ENCODE measurements around the gene ABTB1. TPM values are rescaled to one million over a fixed set of nuclear protein-coding genes. Genes with fewer than 3 reads are reported as not detected.

The ABTB1 gene
- total and polyA plus RNA-seq, 7 donors: 18.0 to 75.3 (median 36.5) TPM

GRCh38 chr3:127674101-127674721 lies 1.5 kb downstream of the ABTB1 start:
- peak; percentile 48 for DNase-seq
- no peak for TF ChIP-seq POLR2A (IDR thresholded peaks at IDR 0.05)
- no peak for TF ChIP-seq POLR2AphosphoS5 (IDR thresholded peaks at IDR 0.05)
- TF ChIP-seq EP300 (IDR thresholded peaks at IDR 0.05): no peak
- TF ChIP-seq CTCF (IDR thresholded peaks at IDR 0.05): no peak
- Histone ChIP-seq H3K4me1 (peaks cover 0 to 34% (median 27%) of the 10 kb centered on the region in 4 donors), H3K4me3 (peak overlapping the region; percentile 81 to 100 (median 90)), H3K9me3 (no peaks in the 10 kb centered on the region), H3K27me3 (no peaks in the 10 kb centered on the region), H3K36me3 (peaks cover 9 to 45% (median 18%) of the 10 kb centered on the region in 4 donors), H3K27ac (peak overlapping the region; percentile 89 to 93 (median 92))
- intact Hi-C loops (cut with DNase I): loop anchor here (5.0 kb wide), 3 partner anchors 77 to 378 kb away; partner anchors contain the start of genes MCM2, MGLL and SEC61A1
- 81 to 83% methylated on average over 17 of the region's 17 CpGs for WGBS, 2 donors

- TF ChIP-seq POLR2AphosphoS5 (IDR thresholded peaks at IDR 0.05) (no peak), EP300 (IDR thresholded peaks at IDR 0.05) (no peak), CTCF (IDR thresholded peaks at IDR 0.05) (no peak), POLR2A (IDR thresholded peaks at IDR 0.05) (no peak)
- 86 to 92% methylated on average over 8 of the region's 8 CpGs for WGBS, 2 donors
- Histone ChIP-seq H3K27ac (no peak overlapping the region), H3K4me1 (peaks cover 0 to 34% (median 27%) of the 10 kb centered on the region in 4 donors), H3K9me3 (no peaks in the 10 kb centered on the region), H3K4me3 (no peak overlapping the region), H3K36me3 (peaks cover 9 to 51% (median 18%) of the 10 kb centered on the region in 4 donors), H3K27me3 (no peaks in the 10 kb centered on the region)
- intact Hi-C loops (cut with DNase I): loop anchor here (5.0 kb wide), 3 partner anchors 77 to 378 kb away; partner anchors contain the start of genes MCM2, MGLL and SEC61A1
- DNase-seq: peak; percentile 44
Observed at GRCh38 chr3:127674790-127675189, 2.0 kb downstream of the ABTB1 start.

GRCh38 chr3:127675651-127676391 lies 3.1 kb downstream of the ABTB1 start:
- TF ChIP-seq POLR2AphosphoS5 (IDR thresholded peaks at IDR 0.05): no peak
- Histone ChIP-seq H3K4me1 (peaks cover 0 to 34% (median 27%) of the 10 kb centered on the region in 4 donors), H3K4me3 (no peak overlapping the region), H3K9me3 (no peaks in the 10 kb centered on the region), H3K27me3 (no peaks in the 10 kb centered on the region), H3K36me3 (peaks cover 9 to 58% (median 18%) of the 10 kb centered on the region in 4 donors), H3K27ac (no peak overlapping the region)
- WGBS, 2 donors: 87 to 90% methylated on average over 29 of the region's 29 CpGs
- intact Hi-C loops (cut with DNase I): no loop called here
- DNase-seq: peak; percentile 57

GRCh38 chr3:127676456-127676855 lies 3.7 kb downstream of the ABTB1 start:
- H3K27me3 ChIP-seq: no peaks in the 10 kb centered on the region
- DNase-seq: peak; percentile 50
- 53 to 83% methylated on average over 4 of the region's 4 CpGs for WGBS, 2 donors

More at GRCh38 chr3:127676456-127676855, 3.7 kb downstream of the ABTB1 start:
- H3K9me3 ChIP-seq: no peaks in the 10 kb centered on the region
- H3K27ac ChIP-seq: no peak overlapping the region
- H3K36me3 ChIP-seq: peaks cover 9 to 58% (median 18%) of the 10 kb centered on the region in 4 donors
- peaks cover 0 to 32% (median 27%) of the 10 kb centered on the region in 4 donors for H3K4me1 ChIP-seq
- H3K4me3 ChIP-seq: no peak overlapping the region
- TF ChIP-seq POLR2A (IDR thresholded peaks at IDR 0.05) (no peak), POLR2AphosphoS5 (IDR thresholded peaks at IDR 0.05) (no peak), EP300 (IDR thresholded peaks at IDR 0.05) (no peak), CTCF (IDR thresholded peaks at IDR 0.05) (no peak)
- intact Hi-C loops (cut with DNase I): no loop called here

All from sigmoid colon (tissue), 7 donors.